Measurements from ENCODE around the gene PCED1B.

Gene PCED1B

DNA sequence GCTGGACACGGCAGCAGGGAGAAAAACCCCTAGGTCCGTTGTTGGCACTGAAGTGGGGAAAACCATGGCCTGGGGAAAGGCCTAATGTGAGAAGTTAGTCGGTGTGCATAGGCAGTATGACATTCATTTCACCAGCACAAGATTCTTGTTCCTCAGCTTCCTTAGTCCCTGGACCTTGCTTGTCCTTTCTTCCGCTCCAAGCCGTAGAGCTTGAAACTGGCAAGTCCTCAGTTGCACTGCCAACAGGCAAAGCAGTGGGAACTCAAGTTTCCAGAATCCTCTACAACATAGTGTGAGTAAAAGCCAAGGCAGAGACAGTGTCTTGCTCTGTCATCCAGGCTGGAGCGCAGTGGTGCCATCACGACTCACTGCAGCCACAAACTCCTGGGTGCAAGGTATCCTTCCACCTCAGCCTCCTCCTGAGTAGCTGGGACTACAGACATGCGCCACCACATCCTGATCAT, 138.8 kb downstream of the PCED1B start:
- Histone ChIP-seq H3K36me3 (no peaks in the 10 kb centered on the region), H3K27me3 (no peaks in the 10 kb centered on the region), H3K4me1 (no peaks in the 10 kb centered on the region), H3K4me3 (ENCODE audit: low read depth, low read length) (no peak overlapping the region), H3K9me3 (no peaks in the 10 kb centered on the region)
- DNase-seq, result no peak
- TF ChIP-seq, protein P1, sequence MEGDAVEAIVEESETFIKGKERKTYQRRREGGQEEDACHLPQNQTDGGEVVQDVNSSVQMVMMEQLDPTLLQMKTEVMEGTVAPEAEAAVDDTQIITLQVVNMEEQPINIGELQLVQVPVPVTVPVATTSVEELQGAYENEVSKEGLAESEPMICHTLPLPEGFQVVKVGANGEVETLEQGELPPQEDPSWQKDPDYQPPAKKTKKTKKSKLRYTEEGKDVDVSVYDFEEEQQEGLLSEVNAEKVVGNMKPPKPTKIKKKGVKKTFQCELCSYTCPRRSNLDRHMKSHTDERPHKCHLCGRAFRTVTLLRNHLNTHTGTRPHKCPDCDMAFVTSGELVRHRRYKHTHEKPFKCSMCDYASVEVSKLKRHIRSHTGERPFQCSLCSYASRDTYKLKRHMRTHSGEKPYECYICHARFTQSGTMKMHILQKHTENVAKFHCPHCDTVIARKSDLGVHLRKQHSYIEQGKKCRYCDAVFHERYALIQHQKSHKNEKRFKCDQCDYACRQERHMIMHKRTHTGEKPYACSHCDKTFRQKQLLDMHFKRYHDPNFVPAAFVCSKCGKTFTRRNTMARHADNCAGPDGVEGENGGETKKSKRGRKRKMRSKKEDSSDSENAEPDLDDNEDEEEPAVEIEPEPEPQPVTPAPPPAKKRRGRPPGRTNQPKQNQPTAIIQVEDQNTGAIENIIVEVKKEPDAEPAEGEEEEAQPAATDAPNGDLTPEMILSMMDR (IDR thresholded peaks at IDR 0.05; ENCODE audit: low read depth, low read length), result no peak

GRCh38 chr12:47219243-47219642, 139.8 kb downstream of the PCED1B start:
- Histone ChIP-seq H3K4me3 (ENCODE audit: low read depth, low read length) (no peak overlapping the region), H3K27me3 (no peaks in the 10 kb centered on the region), H3K36me3 (no peaks in the 10 kb centered on the region), H3K4me1 (no peaks in the 10 kb centered on the region), H3K9me3 (no peaks in the 10 kb centered on the region)
- no peak for DNase-seq
- TF ChIP-seq, protein P1 (IDR thresholded peaks at IDR 0.05; ENCODE audit: low read depth, low read length), result no peak

DNA sequence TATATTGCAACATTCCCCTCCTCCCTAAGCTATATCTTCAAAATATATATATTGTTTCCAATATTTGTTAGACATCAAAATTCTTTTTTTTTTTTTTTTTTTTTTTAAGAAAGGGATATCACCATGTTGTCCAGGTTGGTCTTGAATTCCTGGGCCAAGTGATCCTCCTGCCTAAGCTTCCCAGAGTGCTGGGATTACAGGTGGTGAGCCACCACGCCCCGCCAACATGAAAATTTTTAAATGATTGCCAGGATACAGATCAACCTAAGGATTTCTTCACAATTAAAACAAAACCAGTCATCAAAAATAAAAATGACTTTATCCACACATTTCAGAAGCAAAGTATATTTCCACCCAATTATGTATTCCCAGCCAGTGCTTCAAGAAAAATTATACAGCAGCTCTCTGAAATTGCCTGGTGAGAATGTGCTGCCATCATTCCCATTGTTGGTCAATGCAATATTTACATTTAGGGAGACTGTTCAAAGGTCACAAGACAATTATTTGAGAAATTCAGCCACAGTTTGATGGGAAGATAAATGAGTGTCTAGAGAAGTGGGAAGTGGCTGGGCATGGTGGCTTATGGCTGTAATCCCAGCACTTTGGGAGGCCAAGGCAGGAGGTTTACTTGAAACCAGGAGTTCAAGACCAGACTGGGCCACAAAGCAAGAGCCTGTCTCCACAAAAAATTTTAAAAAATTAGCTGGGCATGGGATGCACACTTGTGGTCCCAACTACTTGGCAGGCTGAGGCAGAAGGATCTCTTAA, 142.0 kb downstream of the PCED1B start:
- Histone ChIP-seq H3K4me1 (no peaks in the 10 kb centered on the region), H3K27me3 (peaks cover 8% of the 10 kb centered on the region; the same call in 1 of the 2 replicates), H3K36me3 (no peaks in the 10 kb centered on the region), H3K9me3 (no peaks in the 10 kb centered on the region), H3K4me3 (ENCODE audit: low read depth, low read length) (no peak overlapping the region)
- no peak for DNase-seq
- TF ChIP-seq, protein P1 (IDR thresholded peaks at IDR 0.05; ENCODE audit: low read depth, low read length), result no peak

- TF ChIP-seq, protein P1 (IDR thresholded peaks at IDR 0.05; ENCODE audit: low read depth, low read length), result no peak
- H3K4me1 ChIP-seq, result no peaks in the 10 kb centered on the region
- no peaks in the 10 kb centered on the region for H3K9me3 ChIP-seq
- no peaks in the 10 kb centered on the region for H3K36me3 ChIP-seq
- no peak overlapping the region for H3K4me3 ChIP-seq (ENCODE audit: low read depth, low read length)
- H3K27me3 ChIP-seq, result peaks cover 8% of the 10 kb centered on the region
- no peak for DNase-seq
Observed at GRCh38 chr12:47222520-47223030, 143.2 kb downstream of the PCED1B start.

GRCh38 chr12:47223031-47223847, 143.8 kb downstream of the PCED1B start:
- TF ChIP-seq, protein P1 (IDR thresholded peaks at IDR 0.05; ENCODE audit: low read depth, low read length), result no peak
- Histone ChIP-seq H3K36me3 (no peaks in the 10 kb centered on the region), H3K9me3 (no peaks in the 10 kb centered on the region), H3K27me3 (peaks cover 8% of the 10 kb centered on the region), H3K4me1 (no peaks in the 10 kb centered on the region), H3K4me3 (ENCODE audit: low read depth, low read length) (no peak overlapping the region)
- DNase-seq, result no peak
